Fibroblast of skin of scalp (primary cell): ENCODE measurements around the gene DSE.

Source experiments
- DNase-seq: peaks from one replicate; pipeline ENCODE4 v3.0.0-alpha.2; 2013

Gene DSE

DNA sequence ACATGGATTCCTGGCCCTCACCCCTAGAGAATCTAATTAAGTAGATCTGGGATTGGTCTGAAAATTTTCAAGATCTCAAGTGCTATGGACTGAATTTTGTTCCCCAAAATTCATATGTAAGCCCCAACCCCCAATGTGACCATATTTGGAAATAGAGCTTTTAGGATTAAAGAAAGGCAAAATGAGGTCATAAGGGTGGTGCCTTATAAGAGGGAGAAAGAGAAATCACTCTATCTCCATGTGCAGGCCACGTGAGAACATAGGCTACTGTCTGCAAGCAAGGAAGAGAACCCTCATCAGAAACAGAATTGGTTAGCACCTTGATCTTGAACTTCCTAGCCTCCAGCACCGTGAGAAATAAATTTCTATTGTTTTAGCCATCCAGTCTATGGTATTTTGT lies 8.5 kb upstream of the DSE start:
- no peak for DNase-seq

DNA sequence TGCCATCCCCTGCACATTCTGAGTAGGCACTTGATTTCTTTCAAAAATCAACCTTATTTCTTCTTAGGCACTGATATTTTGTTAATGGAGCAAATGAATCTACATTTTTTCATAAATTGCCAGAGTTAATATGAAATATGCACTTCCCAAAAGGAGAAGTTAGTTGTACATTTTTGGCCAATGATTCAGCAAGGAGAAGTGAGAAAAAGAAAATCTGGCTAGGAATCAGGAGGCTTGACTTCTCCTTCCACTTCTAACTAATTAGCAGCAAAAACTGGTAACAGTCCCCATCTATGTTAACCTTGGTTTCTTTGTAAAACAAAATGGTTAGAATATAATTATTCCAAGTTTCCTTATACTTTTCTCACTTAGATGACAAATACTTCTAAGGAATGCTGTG lies 7.0 kb upstream of the DSE start:
- peak; percentile 81 for DNase-seq

DNA sequence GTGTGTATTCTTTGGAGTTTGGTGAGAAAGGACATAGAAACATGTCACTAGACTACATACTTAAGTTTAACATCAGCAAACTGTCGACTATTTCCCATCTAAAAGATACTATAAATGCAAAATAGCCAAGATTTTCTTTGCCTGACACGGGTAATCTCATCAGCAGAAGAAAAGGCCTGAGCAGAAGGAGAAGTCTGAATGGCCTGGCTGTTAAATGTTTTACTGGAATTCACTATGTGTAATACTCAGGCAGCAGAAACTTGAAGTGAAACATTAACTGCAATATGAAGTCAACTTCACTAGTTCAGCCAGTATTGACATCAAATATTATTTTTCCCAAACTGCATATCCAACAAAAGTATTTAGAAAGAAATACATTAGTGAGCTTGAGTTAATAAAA lies 6.4 kb upstream of the DSE start:
- no peak for DNase-seq

DNA sequence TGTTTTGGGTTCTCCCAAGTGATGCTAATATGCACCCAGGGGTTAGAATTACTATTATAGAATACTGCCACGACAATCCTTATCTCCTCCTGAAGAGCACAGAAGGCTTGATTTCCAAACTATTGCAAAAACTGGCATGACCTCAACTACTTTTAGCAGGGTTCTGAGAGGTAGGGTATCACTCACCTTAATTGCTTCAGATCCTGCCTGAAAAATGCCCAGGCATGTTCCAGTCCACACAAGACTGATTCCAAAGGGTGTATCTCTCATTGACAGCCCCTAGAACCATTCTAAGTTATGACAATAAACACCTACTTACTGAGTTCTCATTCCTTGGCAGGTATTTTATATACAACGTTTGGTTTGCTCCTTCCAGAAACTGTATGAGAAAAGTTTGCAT lies 5.0 kb upstream of the DSE start:
- no peak for DNase-seq

DNA sequence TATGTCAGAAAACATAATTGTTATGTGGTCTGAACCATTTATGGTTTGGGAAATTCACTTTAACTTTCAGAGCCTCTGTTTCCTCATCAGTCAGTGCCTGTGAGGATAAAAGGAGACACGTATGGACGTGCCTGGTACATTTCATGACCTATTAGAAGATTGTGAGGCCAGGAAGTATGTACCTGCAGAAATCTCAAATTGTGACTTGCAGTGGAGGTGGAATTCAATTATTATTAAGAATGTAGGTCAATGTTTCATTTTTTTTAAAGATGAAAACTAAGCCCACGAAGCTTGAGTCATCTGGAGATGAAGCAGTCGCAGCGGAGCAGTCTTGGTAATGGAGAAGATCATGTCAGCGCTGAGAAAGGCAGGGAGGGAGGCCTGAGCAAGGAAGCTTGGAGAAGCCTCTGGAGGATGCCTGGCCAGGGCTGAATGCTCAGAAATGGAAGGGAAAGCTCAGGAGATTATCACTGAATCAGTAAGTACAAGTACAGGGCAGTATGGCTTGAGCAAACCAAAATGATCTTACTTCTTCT lies 3.9 kb upstream of the DSE start:
- no peak for DNase-seq

DNA sequence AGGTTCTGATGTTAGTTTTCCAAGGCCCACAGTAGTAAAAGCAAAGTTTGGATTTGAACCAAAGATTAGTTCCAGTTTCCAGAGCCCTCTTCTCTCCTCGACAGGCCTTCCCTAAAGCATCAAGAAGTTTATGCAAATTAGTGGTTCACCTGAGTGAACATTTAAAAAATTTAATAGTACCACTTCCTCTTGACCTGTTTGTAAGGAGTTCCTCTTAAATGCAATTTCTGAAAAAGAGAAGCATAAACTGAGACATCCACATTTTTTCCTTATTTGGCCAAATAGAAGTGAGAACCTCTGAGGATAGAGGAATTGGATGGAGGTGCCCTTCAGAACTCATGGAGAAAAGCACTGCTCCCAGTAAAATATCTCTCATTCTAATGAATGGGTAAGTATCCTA lies 1.2 kb upstream of the DSE start:
- no peak for DNase-seq

DNA sequence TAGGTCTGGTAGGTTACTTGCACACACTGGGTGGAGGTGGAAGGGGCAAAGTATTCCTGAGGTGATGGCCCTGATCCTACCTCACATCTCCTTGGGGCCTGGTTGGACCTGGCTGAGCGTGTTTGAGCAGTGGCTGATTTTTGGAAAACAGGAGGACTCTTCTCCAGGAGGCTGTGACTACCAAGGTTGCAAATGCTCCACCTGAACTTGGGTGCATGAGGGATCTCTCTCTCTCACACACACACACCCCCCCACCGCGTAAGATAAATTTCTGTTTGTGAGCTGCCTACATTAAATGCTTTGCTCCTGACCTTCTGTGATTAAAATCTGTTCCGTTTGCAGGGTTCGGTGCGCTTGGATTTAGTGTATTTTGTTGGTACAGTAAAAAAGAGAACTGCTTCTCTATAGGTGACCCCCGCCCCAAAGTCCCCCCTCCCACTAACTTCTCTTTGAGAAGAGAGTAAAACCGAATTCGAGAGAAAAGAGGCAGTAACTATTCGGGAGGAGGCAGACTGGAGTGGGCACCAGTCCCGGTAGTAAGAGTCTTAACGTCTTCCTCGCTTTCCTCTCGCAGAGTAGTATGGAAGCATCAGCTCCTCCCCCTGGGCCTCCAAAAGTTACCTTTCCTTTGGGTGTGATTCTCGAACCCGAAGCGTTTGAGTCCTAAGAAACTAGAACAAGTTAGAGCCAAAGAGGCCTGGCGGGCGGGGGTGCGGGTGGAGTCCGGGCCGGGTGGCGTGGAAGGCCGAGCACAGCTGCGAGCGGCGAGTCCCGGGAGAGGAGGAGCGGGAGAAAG lies 585 bp upstream of the DSE start:
- no peak for DNase-seq

DNA sequence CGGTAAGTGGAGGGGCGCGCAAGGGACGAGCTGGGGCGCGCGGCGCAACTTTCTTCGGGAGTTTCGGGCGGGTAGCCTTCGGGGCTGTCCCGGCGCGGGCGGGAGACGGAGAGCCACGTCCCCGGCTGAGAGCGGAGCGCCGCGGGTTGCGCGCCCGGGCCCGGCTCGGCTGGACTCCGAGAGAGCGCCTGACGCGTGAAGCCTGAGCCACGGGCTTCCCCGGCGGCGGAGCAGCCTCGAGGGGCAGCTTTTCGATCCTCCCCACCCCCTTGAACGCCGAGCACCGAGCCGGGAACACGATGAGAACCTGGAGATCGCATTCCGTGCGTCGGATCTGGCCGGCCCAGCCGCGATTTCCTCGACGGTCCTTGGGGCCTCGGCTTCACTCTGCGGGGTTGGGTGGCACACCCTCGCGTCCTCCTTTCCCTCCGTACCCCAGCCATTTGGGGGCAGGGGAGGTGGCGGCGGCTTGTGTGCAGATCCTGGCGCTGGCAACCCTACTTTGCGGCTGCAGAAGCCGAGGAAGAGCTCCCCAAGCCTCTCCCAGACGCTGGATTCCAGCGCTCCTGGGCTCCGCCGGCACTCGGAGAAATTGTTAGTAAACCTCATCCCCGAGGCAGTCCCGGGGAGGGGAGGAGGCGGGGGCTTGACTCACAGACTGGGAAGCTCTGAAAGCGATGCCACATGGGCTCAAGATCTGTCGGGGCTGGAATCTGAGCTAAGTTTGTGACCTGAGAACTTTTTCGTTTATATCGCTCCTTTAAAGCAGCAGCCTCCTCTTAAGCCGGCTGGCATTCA lies 572 bp downstream of the DSE start:
- DNase-seq = peak; percentile 95

DNA sequence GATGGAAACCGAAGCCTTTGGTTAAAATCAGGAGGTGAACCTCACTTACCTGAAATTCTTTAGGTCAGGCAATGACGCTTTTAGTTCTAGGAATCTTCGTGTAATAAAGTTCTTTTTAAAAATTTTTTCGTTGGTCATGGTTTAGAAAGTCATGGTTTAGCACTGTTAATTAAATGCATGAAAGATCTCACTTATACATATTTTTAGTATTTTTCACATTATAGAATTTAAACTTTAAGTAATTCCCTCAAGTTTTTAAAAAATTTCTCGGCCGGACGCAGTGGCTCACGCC lies 1.1 kb downstream of the DSE start:
- no peak for DNase-seq

DNA sequence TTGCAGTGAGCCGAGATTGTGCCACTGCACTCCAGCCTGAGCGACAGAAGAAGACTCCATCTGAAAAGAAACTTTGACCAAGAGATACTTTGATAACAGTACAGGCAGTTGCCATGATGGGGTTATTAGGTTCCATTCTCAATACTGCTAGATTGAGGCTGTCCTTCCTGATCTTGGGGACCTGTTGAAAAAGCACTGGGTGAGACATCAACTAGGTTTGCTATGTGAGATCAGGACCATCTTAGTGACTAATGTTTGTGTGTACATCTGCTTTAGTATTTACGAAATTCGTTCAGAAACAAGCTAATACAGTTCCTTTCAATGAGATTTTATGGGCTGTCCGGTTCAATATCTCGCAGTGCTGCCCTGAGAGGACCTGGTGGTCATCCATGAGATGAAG lies 2.6 kb downstream of the DSE start:
- DNase-seq = no peak

DNA sequence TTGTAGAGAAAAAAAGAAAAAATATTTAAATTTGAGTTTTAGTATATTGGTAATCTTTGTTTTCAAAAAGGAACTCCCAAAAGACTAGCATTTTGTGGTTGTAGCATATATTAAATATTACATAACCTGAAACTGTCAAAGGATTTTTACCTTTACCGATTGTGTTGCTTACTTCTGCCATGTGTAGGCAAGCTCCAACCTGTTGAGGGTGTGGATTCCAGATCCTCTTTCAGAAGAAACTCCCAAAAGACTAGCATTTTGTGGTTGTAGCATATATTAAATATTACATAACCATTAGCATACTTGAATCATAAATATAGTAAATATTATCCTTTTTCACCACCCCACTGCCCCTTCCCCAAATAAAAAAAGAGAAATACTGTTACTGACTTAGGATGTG lies 3.2 kb downstream of the DSE start:
- DNase-seq = no peak

DNA sequence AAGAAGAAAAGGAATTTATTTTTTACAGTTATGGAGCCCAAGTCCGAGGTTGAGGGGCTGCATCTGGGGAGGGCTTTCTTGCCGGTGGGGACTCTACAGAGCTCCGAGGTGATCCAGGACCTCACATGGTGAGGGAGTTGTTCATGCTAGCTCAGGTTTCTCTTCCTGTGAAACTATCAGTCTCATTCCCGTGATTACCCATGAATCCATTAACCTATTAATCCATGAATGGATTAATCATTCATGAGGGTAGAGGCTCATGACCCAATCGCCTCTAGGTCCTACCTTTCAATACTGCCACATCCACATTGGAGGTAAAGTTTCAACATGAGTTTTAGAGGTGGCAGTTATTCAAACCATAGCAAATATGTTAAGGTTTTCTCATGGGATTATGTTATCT lies 3.8 kb downstream of the DSE start:
- no peak for DNase-seq

DNA sequence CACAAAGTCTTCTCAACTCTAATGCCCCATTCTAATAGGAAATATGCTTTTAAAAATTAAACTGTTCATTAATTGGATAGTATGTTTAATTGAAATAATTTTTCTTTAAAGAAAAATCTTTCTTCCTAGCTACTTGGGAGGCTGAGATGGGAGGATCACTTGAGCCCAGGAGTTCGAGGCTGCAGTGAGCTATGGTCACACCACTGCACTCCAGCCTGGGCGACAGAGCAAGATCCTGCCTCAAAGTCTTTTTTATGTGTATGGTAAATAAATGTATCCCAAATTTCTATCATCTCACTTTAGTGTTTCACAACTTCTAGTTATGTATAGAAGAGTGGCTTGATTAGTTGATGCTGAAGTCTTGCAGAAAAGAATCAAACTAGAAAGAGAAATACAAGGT lies 4.5 kb downstream of the DSE start:
- no peak for DNase-seq

DNA sequence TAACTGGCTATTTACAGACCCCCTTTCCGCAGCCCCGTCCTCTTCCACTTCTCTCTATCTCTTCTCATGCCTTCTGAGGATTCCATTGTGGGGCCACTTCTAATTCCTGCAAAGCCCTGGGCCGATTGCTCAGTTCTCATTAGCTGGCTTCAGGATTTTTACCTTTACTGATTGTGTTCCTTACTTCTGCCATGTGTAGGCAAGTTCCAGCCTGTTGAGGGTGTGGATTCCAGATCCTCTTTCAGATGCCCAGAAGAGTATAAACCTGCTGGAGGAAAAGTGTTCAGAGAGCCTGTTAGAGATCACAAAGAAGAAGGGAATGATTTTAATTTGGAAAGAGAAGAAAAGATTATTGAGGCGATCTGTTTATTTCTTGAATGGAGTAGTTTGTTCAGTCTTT lies 5.4 kb downstream of the DSE start:
- no peak for DNase-seq

DNA sequence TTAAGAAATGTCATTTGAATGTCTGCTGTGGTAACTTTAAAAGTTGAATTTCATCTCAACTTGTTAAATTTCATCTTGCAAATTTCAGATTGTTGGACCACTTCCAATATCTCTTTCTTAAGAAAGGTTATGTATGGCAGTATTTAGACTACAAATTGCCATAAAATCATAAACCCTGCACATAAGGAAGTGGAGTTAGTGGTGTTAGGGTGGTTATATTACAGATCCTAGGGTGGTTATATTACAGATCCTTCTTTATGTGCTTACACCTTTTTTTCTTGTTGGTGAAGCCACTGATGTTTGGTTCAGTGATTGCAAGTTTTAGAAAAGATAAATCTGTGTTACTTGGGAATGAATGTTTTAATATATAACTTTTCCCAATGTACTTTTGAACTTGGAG lies 9.0 kb downstream of the DSE start:
- DNase-seq = no peak

DNA sequence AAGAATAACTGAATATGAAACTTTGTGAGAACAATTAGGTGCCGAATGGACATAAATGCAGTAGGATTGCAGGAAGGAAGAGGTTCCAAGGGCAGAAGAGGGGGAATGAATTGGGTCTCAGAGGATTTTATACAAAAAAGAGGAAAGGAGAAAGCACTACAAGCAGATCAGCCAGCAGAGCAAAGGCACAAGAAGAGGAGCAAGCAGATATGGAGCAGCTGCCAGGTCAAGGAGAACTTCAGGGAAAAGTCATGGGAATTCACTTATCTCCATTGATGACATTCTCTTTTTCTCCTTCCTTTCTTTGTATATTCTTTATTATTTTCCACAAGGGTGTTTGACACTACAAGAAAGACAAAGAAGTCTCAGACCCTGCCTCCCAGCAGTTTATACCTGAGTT lies 9.6 kb downstream of the DSE start:
- no peak for DNase-seq

DNA sequence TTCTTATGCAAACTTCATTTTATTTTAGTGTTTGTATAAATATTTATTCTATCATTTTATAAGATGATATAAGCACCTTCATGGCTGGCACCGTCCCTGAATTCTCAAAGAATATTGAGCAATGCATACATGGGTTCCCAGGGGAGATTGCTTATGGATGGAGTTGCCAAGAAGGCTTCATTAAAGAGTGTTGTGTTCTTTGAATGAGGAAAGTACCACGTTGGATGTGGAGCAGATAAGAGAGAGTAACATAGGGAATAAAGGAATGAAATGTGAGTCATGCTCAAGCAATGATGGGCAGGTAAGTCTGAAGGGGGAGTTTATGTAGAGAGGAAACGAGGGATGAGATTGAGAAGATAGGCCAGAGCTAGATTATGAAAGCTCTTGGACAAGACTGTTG lies 10.3 kb downstream of the DSE start:
- no peak for DNase-seq

DNA sequence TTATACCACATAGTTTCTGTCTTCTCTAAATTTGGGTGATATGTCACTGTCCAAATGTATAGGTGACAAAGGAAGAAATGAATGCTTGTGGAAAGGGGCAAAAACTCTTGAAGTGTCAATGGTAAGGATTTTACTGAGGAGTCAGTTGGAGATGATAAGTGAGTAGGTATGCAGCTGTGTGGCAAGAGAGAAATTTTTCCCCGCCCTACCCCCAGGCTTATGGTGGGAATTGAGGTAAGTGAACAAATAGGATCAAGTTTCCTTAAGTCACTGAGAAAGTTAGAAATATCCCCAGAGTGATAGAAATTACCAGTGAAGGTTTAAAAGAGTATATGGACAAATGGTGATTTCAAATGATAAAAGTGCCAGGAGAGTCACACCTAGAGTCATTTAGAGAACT lies 11.8 kb downstream of the DSE start:
- no peak for DNase-seq

DNA sequence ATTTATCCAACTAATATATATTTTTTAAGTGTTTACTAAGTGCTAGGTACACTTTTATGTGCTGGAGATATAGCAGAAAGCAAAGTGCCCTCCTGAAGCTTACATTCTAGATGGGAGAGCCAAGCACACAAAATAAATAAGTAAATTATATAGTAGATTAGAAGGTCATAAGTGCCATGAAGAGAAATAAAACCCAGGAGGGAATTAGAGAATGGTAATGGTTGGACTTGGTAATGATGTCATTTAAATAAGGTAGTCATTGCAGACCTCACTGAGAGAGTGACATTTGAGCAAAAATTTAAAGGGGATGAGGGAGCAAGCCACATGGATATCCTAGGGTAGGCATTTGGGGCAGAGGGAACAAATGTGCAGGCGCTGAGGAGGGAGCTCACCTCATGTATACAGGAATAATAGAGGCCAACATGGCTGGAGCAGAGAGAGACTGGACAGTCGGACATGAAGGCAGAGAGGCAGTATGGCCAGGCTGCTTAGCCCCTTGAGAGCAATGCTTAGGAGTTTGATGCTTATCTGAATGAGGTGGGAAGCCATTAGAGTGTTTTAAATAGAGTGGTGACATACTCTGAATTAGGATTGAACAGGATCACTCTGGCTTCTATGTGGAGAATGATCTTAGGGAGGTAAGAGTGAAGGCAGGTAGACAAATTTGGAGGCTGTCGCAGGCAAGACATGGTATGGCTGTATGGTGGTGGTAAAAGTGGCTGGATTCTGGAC lies 14.1 kb downstream of the DSE start:
- DNase-seq = no peak

DNA sequence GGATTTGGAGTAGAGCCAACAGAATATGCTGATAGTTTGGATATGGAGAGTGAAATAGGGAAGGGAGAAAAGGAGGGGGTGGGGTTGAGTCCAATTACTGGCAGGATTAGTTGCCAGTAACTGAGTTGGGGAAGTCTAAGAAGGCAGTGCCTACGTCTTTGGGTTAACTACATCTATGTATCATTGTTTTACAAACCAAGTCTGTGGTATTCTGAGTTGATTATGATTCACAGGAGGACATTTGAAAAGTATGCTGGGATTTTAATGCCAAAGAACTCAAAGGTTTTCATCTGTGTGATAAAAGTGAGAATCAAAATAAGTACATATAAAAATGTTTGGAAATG lies 14.7 kb downstream of the DSE start:
- DNase-seq = peak; percentile 73

DNA sequence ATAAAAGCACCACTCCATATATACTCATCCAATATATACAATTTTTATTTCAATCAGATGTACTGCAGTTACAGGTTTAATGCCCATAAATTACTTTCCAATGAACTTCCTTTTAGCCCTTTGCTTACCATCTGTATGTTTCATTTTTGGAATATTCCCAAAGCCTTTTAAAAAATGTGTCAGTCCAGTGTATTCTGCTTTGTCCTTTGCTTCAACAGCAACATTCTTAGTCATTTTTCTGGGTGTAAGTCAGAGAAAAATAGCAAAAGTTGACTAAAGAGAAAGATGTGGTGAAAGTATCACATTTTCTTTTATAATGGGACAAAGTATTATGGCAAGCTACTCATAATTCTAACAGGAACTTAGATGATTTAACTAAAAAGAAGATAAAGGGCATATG lies 15.2 kb downstream of the DSE start:
- peak; percentile 67 for DNase-seq

DNA sequence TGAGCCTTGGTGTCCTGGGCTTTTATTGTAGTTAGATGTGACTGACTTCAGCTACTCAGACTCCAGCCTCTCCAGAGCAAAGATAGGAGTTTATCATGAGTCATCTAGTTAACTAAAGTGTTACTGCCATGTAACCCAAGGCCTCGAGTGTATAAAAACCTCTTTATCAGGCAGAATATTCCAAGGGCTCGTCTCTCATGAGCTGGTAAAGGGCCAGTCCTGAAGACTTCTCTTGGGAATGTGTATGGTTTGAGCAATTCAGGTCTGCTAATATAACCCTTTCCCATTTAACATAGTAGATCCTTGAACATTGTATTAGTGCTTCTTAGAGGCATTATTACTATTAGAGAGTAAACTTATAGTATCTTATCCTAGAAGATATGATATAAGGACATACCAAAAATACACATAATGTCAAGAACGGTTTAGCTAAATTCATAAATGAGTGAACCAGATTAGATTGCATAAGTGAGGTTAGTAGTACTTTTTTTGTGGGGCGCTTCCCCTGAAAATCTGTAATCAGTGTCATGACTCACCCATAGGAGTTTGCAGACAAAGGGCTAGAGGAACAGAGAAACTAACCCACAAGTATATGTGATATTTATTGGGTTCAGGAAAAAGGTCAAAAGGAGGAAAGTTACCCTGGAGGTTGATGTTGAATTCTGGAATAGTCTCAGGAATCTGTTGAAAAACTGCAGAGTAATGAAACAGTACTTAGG lies 16.0 kb downstream of the DSE start:
- peak; percentile 51 for DNase-seq

DNA sequence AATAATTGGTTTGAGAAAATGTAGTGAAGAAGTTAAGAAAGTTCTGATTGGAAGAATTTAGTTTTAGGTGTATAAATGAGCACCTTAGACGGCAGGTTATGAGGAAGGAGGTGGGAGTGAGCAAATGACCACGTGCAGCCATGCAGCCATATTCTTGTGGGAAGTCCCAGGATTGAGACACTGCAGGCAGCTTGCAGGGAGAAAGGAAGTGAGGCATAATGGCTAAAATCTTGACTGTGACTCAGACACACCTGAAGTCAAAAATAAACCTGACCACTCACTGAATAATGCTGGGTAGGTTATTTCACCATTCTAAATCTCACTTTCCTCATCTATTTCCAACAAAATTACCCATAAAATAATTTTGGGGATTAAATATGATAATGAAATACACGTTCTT lies 16.6 kb downstream of the DSE start:
- DNase-seq = no peak
